Measurements from ENCODE around the gene CACNA1F.

CACNA1F gene

DNA sequence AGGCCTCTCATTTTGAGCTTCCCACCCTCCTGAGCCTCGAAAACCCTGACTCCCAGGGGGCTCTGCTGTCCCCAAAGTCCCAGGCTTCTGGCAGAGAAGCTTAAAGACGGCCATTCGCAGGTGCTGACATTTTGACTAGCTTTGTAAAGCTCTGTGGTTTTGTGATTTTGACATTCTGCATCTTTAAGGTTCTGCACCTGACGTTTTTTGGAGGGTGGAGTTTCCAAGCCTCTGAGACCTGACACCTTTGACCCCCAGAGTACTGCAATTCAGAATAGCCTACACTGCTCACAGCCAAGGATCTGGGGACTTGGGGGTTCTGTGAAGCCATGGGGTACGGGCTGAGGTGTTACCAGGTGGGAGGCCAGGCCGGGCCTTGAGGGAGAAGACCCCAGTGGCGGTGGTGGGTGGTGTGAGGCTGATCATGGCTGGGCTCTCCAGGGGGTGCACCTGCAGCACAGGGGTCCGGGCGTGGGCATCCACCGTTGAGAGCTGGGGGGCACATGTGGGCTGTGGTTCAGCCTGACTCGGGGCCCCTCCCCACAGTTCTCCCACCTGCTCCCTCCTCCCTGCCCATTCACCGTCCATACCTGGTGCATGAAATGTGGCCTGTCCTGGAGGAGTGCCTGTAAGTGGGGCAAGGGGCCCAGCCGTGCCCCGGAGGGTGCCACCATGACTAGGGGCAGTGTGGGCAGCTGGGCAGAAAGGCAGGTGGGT is 24.1 kb upstream of the CACNA1F start:
- no peak for DNase-seq

DNA sequence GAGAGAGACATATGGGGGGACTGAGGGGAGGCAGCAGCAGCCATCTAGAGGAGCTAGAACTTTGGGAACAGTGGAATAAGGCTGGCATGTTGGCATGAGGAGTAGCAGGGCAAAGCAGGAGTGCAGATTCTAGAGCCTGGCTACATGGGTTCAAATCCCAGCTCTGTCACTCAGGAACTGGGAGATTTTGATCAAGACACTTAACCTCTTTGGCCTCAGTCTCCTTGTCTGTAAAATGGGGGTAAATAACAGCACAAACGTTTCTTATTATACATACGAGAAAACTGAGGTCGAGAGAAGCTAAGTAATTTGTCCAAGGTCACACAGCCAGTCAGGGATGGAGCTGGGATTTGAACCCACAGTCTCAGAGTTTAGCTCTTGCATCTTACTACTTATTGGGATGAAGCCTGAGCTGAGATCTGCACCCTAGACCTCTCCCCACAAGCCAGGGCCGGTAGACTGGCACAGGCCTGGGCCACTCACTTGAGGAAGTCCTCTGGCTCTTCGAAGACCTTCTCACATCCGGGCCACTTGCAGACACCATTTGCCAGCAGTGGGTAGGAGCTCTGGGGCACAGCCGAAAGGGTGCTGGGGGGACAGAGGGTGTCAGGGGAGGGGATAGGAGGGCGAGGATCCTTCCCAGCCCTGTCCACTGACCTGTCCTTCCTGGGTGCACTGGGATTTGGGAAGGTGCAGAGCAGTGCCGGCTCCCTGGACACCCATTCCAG is 23.3 kb upstream of the CACNA1F start:
- no peak for DNase-seq

DNA sequence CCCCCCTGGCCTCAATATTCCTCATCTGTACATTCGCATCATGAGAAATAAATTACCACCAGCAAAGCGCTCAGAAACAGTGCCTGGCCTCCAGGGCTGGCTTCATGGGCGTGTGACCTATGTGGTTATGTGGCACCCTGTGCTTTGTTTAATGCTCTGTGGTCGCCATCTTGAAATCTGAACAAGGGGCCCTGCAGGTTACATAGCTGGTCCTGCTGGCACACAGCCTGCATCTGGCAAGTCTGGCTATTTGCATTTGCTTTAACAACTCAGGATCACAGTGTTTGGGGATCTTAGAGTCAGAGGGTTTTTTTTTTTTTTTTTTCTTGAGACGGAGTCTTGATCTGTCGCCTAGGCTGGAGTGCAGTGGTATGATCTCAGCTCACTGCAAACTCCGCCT is 21.5 kb upstream of the CACNA1F start:
- no peak for DNase-seq

DNA sequence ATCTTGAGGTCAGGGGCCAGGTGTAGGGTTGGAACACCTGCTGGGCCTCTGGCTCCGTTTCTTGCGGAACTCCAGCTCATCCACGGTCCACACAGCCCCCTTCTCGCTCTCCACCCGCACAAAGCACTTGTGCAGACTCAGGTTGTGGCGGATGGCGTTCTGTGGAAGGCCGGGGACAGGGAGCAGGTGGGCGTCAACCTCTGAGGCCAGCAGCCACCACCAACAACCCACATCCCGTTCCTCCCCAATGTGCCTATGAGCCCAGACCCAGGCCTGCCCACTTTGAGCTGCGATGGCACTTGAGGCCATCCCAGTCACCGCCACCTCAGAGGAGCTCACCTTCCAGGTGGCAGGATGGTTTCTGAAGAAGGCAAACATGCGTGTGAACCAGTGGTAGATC is 18.2 kb upstream of the CACNA1F start:
- DNase-seq, result no peak

DNA sequence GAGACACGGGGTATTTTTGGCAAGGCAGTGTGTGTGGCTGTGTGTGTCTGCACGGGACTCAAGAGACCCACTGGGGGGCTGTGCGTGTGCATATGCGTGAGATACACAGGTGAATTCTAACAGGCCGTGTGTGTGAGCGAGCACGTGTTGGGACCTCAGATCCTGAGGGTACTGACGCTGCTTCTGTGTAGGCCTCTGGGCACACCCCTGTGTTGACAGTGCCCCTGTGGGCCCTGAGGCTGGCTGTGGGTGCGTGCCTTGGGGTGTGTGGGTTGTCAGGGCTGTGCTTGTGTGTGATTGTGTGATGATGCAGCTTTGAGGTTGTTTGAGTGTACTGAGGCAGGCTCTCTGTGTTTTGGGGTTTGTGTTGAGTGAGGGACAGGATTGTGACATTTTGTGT is 17.4 kb upstream of the CACNA1F start:
- DNase-seq, result no peak

DNA sequence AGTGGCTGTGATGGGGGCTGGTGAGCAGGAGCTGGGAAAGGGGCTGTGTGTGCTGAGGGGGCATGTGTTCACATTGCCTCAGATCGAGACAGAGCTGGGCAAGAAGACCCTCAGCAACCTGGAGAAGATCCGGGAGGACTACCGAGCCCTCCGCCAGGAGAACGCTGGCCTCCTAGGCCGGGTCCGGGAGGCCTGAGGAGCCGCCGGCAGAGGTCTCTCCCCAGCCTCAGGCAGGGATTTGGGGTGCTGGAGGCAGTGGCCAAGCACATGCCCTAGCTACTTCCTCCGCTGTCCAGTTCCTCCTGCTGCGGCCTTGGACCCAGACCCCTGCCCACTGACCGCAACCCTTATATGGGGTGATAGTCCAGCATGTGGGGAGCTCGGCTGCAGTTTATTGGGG is 16.9 kb upstream of the CACNA1F start:
- no peak for DNase-seq

DNA sequence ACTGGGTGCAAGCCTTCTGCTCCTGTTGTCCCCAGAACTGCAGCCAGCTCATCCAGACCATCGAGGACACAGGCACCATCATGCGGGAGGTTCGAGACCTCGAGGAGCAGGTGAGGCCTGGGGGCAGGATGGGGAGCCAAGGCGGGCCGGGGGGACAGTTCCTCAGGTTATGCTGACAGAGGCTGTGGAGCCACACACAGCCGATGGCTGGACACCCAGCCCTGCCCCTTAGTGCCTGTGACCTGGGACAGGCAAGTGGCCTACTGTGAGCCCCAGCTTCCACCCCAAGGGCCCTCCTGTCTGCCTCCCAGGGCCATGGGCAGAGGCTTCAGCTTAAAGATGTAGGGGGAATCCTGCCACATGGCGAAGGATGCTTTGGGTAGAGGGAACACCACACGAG is 16.5 kb upstream of the CACNA1F start:
- no peak for DNase-seq

DNA sequence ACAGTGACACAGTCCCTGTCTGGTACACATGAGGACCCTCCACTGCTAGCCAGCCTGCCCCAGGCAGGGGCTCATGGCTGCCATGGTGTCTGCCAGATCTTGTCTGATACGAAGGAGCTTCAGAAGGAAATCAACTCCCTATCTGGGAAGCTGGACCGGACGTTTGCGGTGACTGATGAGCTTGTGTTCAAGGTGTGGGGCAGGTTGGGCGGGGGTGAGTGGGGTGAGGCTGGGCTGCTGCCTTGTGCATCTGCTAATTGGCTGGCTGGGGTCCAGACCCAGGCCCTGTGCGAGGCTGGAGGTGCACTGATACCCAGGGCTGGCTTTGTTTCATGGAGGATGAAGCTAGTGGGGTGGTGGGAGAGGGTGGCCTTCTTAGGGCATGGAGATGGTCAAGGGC is 15.9 kb upstream of the CACNA1F start:
- no peak for DNase-seq

DNA sequence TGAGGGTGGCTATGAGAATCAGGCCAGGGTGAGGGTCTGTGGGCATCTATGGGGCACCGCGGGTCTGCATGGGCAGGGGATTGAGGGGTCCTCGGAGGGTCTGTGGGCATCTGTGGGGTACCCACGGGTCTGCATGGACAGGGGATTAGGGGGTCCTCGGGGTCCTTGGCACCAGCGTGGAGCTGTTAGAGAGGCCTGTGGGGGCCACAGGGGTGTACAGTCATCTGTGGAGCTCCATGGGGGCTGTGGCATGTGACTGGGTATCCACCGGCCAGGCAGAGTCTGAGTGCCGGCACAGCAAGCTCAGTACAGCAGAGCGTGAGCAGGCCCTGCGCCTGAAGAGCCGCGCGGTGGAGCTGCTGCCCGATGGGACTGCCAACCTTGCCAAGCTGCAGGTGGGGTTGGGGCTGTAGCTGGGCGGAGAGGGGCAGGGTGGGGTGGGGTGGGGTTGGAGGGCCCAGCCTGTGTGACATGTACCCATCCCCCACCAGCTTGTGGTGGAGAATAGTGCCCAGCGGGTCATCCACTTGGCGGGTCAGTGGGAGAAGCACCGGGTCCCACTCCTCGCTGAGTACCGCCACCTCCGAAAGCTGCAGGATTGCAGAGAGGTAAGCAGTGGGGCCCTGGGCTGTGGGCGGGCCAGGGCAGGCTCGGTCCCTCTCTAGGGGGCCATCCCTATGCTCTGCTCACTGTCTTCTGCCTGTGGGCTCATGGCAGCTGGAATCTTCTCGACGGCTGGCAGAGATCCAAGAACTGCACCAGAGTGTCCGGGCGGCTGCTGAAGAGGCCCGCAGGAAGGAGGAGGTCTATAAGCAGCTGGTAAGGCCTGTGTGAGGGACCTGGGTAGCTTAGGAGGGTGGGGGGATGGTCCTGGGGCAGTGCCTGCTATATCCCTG is 15.0 kb upstream of the CACNA1F start:
- DNase-seq, result no peak

DNA sequence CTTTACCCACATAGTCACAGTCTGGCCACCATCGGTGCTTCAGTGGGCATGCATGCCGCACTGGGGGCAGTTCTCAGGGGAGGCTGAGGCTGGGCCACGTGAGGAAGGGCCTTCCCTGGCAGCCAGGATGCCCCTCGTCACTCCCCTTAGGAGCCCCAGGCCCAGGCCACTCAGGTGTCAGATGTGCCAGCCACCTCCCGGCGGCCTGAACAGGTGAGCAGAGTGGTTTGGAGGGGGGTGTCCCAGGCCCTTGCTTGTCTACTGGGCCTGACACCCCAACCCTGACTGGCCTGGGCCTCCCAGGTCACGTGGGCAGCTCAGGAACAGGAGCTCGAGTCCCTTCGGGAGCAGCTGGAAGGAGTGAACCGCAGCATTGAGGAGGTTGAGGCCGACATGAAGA is 14.2 kb upstream of the CACNA1F start:
- DNase-seq, result no peak

DNA sequence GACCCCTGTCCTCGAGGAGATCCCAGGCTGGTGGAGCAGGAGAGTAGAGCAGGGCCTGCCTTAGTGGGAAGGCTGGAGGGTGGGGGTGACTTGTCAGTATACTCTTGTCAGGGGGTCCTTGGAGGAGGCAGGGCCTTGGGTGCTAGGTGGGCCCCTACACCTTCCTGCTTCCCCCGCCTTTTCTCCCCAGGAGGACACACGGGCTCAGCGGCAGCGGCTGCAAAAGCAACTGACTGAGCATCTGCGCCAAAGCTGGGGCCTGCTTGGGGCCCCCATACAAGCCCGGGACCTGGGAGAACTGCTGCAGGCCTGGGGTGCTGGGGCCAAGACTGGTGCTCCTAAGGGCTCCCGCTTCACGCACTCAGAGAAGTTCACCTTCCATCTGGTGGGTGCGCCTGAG is 13.4 kb upstream of the CACNA1F start:
- DNase-seq, result no peak

DNA sequence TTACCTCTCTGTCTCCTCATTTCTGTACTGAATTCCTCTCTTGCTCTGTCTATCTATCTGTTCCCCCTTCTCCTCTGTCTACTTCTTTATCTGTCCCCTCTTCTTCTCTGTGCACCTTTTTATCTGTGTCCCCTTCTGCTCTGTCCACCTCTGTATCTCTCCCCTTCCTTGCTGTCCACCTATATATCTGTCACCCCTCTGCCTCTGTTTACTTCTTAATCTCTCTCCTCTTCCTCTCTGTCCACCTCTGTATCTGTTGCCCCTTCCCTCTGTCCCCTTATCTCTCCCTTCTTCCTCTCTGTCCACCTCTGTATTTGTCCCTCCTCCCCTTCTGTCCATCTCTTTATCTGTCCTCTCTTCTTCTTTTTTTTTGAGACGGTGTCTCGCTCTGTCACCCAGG is 11.1 kb upstream of the CACNA1F start:
- no peak for DNase-seq

DNA sequence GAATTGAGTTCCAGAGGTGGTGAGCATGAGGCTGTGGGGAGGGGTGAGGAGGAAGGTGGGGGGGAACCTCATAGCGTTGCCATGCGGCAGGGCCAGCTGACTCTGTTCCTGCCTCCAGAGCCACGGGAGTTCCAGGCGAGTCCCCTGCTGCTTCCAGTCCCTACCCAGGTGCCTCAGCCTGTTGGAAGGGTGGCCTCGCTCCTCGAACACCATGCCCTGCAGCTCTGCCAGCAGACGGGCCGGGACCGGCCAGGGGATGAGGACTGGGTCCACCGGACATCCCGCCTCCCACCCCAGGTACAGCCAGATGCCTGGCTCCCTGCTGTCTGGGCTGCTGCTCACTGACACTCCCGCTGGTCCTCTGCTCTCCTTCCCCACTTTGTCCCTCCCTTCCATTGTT is 10.0 kb upstream of the CACNA1F start:
- DNase-seq, result no peak

DNA sequence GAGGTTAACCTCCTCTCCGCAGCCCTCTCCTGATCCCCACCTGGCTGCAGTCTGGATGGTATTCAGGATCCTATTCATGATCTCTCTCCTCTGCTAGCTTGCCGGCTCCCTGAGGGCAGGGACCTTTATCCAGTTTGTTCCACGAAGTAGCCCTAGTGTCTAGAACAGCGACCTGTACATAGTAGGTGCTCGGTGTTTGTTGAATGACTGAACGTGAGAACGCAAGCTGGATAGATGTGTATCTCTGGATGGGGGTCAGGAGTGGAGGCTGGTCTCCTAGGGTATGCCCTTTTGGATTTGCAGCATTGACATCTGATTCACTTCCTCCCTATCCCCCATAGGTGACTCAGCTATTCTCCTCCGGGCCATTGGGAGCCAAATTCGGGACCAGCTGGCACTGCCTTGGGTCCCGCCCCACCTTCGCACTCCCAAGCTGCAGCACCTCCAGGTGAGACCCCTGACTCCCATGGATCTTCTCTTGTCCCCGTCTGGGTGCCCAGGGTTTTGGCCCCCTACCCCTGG is 9.5 kb upstream of the CACNA1F start:
- no peak for DNase-seq

DNA sequence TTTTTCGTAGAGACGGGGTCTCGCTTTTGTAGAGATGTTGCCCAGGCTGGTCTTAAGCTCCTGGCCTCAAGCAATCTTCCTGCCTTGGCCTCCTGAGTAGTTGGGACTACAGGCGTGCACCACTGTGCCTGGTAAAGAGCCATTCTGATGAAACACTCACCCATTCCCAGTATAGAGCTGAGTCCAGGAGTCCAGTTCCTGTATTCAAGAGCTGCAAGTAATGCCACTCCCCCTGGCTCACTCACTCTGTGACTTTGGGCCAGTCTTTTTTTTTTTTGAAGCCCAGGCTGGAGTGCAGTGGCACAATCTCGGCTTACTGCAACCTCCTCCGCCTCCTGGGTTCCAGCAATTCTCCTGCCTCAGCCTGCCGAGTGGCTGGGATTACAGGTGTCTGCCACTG is 5.6 kb upstream of the CACNA1F start:
- DNase-seq, result no peak

DNA sequence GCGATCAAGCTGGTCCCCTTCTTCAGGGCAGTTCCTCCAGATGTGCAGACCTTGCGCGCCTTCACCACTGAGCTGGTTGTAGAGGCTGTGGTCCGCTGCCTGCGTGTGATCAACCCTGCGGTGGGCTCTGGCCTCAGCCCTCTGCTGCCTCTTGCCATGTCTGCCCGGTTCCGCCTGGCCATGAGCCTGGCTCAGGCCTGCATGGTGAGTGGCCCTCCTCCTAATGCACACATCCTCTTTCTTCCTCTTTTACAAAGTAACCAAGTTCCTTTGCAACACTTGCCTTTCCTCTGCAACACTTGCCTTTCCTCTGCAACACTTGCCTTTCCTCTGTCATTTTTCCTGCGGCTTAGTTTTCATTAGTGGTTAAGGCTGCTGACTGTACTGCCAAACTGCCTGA is 3.9 kb upstream of the CACNA1F start:
- DNase-seq, result no peak

DNA sequence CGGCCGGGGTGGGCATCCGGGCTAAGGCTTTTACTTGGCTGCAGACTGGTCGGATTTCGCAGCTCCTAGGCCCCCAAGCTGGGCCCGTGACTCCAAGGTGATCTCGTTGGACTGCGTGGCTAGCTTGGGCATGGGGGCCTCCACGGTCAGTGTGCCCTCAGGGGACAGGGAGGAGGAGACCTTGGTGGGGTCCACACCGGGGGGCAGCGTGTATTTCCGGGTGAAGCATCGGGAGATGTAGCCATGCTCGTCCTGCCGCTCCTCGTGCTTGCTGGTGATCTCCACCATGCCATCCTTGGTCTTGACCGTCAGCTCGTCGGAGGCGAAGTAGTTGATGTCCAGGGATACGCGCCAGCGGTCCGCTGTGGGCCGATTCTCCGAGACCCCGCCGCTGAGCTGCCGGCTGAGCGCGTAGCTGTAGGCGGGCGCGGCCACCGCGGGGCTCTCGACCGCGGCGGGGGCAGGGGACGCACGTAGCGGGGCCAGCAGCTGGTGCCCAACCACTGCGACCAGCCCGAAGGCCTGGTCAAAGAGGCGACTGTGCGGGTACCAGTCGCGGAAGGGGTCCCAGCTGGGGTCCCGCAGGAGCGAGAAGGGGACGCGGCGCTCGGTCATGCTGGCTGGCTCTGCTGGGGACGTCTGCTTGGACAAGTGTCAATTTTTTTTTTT is 881 bp upstream of the CACNA1F start:
- DNase-seq, result no peak

DNA sequence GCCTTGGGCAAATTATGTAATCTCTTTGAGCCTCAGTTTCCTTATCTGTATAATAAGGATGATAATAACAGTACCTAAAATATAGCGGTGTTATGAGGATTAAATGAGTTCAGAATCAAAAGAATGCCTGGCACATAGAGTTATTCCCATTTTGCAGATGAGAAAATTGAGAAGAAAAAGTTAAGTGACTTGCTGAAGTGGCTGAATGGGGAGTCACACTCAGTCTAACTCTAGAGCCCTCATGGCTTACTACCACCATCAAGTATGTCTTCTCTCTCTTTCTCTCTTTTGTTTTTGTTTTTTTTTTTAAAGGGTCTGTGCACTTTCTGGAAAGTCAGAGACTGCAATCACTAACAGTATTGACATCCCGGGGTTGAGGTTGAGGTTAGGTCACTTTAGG is 615 bp downstream of the CACNA1F start:
- no peak for DNase-seq

DNA sequence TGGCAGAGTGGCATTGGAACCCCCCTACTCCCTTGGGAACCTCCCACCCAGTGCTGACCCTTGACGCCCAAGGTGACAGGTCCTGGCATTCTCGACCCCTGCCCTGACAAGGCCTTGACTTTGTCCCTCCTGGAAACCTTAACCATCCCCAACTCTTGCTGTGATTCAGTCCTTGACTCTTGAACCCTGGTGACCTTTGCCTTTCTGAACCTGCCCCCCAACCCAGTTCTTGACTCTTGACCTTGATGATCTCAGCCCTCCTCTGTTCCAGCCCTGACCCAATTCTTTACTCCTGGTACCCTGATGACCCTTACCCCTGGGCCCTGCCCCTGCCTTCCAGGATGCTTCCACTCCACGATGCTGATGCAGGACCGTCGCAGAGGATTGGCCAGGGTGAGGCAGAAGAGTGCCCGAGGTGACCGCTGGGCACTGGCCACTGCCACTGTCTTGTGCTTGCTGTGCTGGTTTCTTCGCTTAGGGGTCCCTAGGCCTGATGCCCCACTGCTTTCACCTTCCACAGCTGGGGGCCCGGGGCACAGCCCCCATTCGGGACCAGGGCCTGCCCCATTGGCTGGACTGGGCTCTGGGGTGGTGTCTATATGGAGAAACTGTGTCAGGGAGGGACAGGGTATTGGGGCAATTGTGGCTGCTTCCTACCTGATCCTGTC is 1.7 kb downstream of the CACNA1F start:
- no peak for DNase-seq

DNA sequence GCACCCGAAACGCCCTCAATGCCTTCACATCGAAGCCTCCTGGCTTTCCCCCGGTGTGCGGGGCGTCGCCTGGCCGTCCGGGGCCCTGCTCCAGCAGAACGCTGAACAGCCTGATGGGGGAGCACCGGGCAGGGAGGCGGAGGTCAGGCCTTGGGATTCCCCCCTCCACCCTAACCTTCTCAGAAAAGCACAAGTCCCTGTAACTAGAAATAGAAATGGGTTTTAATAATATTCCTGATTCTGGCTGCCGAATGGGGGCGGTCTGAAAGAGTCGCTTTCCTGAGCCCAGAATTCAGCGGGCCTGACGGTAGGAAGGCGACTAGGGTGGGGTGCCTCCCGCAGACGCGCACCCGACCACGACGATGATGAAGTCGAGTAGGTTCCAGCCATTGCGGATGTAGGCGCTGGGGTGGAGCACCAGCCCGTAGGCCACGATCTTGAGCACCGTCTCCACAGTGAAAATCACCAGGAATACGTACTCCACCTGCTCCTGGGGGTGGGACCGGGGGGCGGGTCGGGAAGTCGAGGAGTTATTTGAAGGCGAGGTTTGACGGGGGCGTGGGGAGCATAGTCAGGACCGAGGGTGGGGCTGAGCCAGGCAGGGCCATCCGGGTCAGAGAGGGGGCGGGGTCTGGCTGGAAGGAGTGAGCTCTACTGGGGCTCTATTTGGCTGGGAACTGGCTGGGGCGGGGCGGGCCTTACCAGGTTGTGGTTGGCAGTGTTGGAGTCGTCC is 2.5 kb downstream of the CACNA1F start:
- no peak for DNase-seq

DNA sequence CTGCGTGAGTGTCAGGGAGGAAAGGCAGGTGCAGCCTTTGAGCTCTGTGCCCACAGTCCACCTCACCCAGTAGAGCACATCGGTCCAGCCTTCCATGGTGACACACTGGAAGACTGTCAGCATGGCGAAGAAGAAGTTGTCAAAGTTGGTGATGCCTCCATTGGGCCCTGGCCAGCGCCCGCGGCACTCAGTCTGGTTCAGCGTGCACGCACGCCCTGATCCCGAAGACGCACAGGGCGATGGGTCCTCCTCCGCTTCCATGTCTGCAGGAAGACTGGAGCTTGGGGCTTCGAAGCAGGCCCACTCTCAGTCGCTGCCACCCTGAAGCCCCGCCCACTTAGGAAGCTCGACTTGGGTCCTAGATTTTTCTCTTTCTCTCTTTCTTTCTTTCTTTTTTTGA is 5.0 kb downstream of the CACNA1F start:
- no peak for DNase-seq

DNA sequence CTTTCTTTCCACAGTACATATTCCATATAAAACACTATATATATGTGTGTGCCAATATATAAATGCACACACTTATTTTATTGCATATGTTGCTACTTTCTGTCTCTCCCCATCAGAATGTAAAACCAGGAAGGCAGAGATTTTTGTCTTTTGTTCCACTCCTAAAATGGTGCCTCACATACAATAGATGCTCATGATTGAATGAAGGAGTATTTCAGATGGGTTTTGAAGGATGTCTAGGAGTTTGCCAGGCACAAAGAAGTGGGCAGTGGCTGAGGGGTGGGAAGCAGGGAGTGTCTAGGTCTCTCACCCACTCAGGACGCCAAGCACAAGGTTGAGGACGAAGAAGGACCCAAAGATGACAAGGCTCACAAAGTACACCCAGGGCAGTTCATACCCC is 5.4 kb downstream of the CACNA1F start:
- no peak for DNase-seq

Measured in fibroblast of upper back skin (primary cell).